Testis (tissue), 3 donors: Measurements from ENCODE around the gene PTPRN2. TPM values are rescaled to one million over a fixed set of nuclear protein-coding genes. Genes with fewer than 3 reads are reported as not detected.

Experiments
- DNase-seq: peaks from one replicate; pipeline ENCODE4 v3.0.0-alpha.2; 2019
- H3K27ac ChIP-seq, 2 donors: fragments of 200-600 bp; sonication (generic); one replicate each; pipeline ENCODE4 v1.5.1; 2019
- H3K27me3 ChIP-seq: fragments of 200-600 bp; sonication (generic); one replicate; pipeline ENCODE4 v1.5.1; 2019
- H3K36me3 ChIP-seq: fragments of 200-600 bp; sonication (generic); one replicate; pipeline ENCODE4 v1.5.1; 2017; ENCODE audit warnings: low read depth; ENCODE audit errors: missing control alignments
- H3K4me1 ChIP-seq: fragments of 200-600 bp; sonication (generic); one replicate; pipeline ENCODE4 v1.5.1; 2019
- H3K4me3 ChIP-seq, 2 donors: fragments of 200-600 bp; sonication (generic); one replicate each; pipeline ENCODE4 v1.5.1; 2017 to 2019
- H3K9me3 ChIP-seq: fragments of 200-600 bp; sonication (generic); one replicate; pipeline ENCODE4 v1.5.1; 2017
- POLR2A ChIP-seq: fragments of 450-650 bp; IDR thresholded peaks from one replicate; pipeline ENCODE4 v1.6.1; 2017; ENCODE audit warnings: antibody characterized with exemption, mild to moderate bottlenecking, moderate library complexity
- WGBS, 2 donors: methylation state at CpG; one replicate each; pipeline ENCODE4 v1.1.5; 2018; 5-methylcytosine and 5-hydroxymethylcytosine counted together
- intact Hi-C: fragments of 100-400 bp; cut with DNase I; formaldehyde crosslinking; loops from one replicate; pipeline ENCODE4 v1.15.1; 2023; ENCODE audit warnings: low total_unique reads
- polyA plus RNA-seq: library from polyadenylated mRNA; stranded (reverse); fragments of 350-450 nt; fragmentation: Illumina TruSeq; extraction: RNeasy Lipid Tissue Mini Kit (QIAGEN cat#74804); gene quantifications from one replicate; pipeline ENCODE4 v1.2.3, GENCODE V29; 2014; ENCODE audit warnings: low read depth, low replicate concordance; ENCODE audit not compliant: insufficient read depth
- total RNA-seq, 2 donors: library from RNA; depleted of rRNA; stranded (reverse); fragments of >200 nt; gene quantifications; one replicate each; pipeline ENCODE4 v1.2.3, GENCODE V29; 2016
- TF ChIP-seq, protein P1 (sequence below), 3 experiments: fragments of 450-650 bp in 2 of 3; fragments of 200-600 bp in 1 of 3; sonication (generic) in 1 of 3; IDR thresholded peaks; one replicate each; pipeline ENCODE4 v1.5.1; 2016 to 2019; ENCODE audit warnings: antibody characterized with exemption in 3 of 3, mild to moderate bottlenecking in 2 of 3, moderate library complexity in 1 of 3

Gene PTPRN2
- total and polyA plus RNA-seq, 3 donors from 2014 or later = 9.3 to 10.8 (median 9.8) TPM

DNA sequence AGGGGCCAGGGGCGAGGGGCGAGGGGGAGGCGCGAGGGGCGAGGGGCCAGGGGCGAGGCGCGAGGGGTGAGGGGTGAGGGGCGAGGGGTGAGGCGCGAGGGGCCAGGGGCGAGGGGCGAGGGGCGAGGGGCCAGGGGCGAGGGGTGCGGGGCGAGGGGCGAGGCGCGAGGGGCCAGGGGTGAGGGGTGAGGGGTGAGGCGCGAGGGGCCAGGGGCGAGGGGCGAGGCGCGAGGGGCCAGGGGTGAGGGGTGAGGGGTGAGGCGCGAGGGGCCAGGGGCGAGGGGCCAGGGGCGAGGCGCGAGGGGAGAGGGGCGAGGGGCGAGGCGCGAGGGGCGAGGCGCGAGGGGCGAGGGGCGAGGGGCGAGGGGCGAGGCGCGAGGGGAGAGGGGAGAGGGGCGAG lies 192.3 kb downstream of the PTPRN2 start:
- WGBS, 2 donors = 65% methylated on average over 22 of the region's 46 CpGs; no CpG with 5 or more reads in 1 of the 2 donors
- Histone ChIP-seq H3K4me1 (no peaks in the 10 kb centered on the region), H3K27ac (no peak overlapping the region), H3K4me3 (no peak overlapping the region), H3K36me3 (no peaks in the 10 kb centered on the region), H3K27me3 (no peaks in the 10 kb centered on the region), H3K9me3 (no peaks in the 10 kb centered on the region)
- no peak for DNase-seq
- no peak for TF ChIP-seq POLR2A
- TF ChIP-seq, protein P1, sequence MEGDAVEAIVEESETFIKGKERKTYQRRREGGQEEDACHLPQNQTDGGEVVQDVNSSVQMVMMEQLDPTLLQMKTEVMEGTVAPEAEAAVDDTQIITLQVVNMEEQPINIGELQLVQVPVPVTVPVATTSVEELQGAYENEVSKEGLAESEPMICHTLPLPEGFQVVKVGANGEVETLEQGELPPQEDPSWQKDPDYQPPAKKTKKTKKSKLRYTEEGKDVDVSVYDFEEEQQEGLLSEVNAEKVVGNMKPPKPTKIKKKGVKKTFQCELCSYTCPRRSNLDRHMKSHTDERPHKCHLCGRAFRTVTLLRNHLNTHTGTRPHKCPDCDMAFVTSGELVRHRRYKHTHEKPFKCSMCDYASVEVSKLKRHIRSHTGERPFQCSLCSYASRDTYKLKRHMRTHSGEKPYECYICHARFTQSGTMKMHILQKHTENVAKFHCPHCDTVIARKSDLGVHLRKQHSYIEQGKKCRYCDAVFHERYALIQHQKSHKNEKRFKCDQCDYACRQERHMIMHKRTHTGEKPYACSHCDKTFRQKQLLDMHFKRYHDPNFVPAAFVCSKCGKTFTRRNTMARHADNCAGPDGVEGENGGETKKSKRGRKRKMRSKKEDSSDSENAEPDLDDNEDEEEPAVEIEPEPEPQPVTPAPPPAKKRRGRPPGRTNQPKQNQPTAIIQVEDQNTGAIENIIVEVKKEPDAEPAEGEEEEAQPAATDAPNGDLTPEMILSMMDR (IDR thresholded peaks at IDR 0.05) = no peak
- intact Hi-C loops = no loop called here

DNA sequence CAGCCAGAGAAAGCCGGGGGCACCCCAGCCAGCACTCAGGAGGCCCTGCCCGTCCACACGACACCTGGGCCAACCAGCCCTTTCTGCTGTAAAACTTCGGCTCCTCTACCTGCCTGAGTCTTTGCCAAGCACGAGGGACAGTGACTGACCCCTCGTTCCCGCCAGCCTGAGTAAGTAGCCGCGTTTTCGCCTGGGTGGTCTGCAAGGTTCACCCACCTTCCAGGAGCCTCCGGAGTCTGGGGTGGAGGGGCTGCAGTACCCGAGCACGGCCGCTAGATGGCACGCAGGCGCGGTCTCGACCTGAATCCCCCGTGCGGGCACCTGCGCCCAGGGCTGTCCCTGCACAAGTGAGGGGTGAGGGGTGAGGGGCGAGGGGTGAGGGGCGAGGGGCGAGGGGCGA lies 192.7 kb downstream of the PTPRN2 start:
- Histone ChIP-seq H3K36me3 (no peaks in the 10 kb centered on the region), H3K9me3 (no peaks in the 10 kb centered on the region), H3K4me1 (no peaks in the 10 kb centered on the region), H3K4me3 (no peak overlapping the region), H3K27me3 (no peaks in the 10 kb centered on the region), H3K27ac (no peak overlapping the region)
- intact Hi-C loops = no loop called here
- no peak for TF ChIP-seq POLR2A
- TF ChIP-seq, protein P1 (IDR thresholded peaks at IDR 0.05) = peak; percentile 33 to 73 (median 71)
- DNase-seq = peak; percentile 68
- WGBS, 2 donors = 0 to 24% methylated on average over 1 to 18 of the region's 25 CpGs

DNA sequence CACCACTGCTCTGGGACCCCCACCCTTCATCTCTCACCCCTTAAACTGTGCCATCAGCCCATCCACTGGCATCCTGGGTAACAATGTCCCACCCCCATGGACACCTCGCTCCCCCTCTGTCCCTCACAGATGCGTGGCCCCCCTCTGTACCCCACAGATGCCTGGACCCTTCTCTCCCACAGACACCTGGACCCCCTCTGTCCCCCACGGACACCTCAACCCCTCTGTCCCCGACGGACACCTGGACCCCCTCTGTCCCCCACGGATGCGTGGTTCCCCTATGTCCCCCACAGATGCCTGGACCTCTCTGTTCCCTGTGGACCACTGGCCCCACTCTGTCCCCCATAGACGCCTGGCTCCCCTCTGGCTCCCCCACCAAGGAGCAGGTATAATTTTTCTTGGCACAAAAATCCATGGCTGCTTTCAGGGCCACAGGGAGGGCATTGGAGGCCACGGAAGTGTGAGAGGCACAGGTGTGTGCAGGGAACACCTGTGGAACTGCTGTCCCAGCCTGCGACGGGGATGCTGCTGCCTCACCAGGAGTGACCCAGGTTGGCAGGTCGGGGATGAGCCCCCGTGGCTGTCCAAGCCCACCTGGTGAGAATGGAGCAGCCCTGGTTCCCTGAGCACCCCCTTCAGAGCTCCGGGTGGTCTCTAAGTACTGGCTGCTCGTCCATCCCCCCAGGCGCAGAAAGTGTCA lies 193.5 kb downstream of the PTPRN2 start:
- no peak overlapping the region for H3K4me3 ChIP-seq
- no peaks in the 10 kb centered on the region for H3K27me3 ChIP-seq
- no peak for DNase-seq
- no peaks in the 10 kb centered on the region for H3K9me3 ChIP-seq
- TF ChIP-seq POLR2A = no peak
- TF ChIP-seq, protein P1 (IDR thresholded peaks at IDR 0.05) = no peak
- no peaks in the 10 kb centered on the region for H3K36me3 ChIP-seq
- WGBS, 2 donors = 79 to 92% methylated on average over 9 to 16 of the region's 16 CpGs
- no peaks in the 10 kb centered on the region for H3K4me1 ChIP-seq
- no peak overlapping the region for H3K27ac ChIP-seq
- intact Hi-C loops = no loop called here

DNA sequence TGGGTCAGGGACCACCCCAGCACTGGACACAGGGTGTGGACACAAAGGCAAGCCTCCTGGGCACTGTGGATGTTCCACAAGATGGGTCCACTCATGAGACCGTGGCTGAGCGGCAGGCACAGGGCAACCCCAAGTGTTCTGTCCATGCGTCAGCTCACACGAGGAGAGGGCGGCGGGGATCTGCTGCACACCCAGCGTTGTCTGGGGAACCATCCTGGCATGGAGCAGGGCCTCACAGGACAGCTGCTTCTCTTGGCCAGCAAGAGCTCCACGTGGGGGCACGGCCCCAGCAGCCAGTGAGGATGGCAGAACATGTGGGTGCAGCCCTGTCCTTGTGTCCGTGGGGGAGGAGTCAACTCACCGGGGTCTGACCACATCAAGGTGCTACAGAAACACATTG lies 195.4 kb downstream of the PTPRN2 start:
- H3K27me3 ChIP-seq = no peaks in the 10 kb centered on the region
- no peaks in the 10 kb centered on the region for H3K9me3 ChIP-seq
- H3K4me1 ChIP-seq = no peaks in the 10 kb centered on the region
- 87 to 90% methylated on average over 6 to 11 of the region's 11 CpGs for WGBS, 2 donors
- TF ChIP-seq, protein P1 (IDR thresholded peaks at IDR 0.05) = no peak
- intact Hi-C loops = no loop called here
- no peaks in the 10 kb centered on the region for H3K36me3 ChIP-seq
- no peak overlapping the region for H3K4me3 ChIP-seq
- no peak for DNase-seq
- H3K27ac ChIP-seq = no peak overlapping the region

DNA sequence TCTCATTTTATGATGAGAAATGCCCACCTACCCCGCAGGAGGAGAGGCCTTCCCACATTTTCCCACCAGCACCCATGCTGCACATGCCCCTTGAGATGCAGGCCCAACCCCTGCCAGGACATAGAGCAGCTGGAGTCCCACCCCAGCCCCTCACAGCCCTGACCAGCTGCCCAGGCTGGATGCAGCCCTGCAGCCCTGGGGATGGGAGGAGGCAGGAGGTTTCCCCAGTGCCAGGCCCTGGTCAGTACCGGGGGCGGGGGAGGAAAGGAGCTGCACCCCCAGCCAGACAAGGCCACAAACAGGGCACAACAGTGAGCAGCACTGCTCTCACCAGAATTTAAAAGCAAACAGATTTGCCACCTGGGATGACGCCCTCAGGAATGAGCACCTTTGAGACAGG lies 196.1 kb downstream of the PTPRN2 start:
- no peaks in the 10 kb centered on the region for H3K4me1 ChIP-seq
- H3K9me3 ChIP-seq = no peaks in the 10 kb centered on the region
- intact Hi-C loops = no loop called here
- no peak for DNase-seq
- no peak overlapping the region for H3K27ac ChIP-seq
- 86 to 91% methylated on average over 1 to 4 of the region's 4 CpGs for WGBS, 2 donors
- TF ChIP-seq POLR2A = no peak
- TF ChIP-seq, protein P1 (IDR thresholded peaks at IDR 0.05) = no peak
- no peaks in the 10 kb centered on the region for H3K36me3 ChIP-seq
- H3K4me3 ChIP-seq = no peak overlapping the region
- H3K27me3 ChIP-seq = no peaks in the 10 kb centered on the region
